SU-DHL-6 (cell line): ENCODE results near the gene PRR7.

Experiments
- H2AFZ ChIP-seq: fragments of 200-600 bp; sonication (generic); 2 replicates; pipeline ENCODE4 v1.6.1; 2014; ENCODE audit warnings: low read depth, mild to moderate bottlenecking, moderate library complexity, mixed read lengths, antibody characterized with exemption, low read length; ENCODE audit not compliant: severe bottlenecking
- H3F3A ChIP-seq: fragments of 200-600 bp; shearing (Covaris generic); 2 replicates; pipeline ENCODE4 v1.6.0; 2016; ENCODE audit warnings: antibody characterized with exemption, mild to moderate bottlenecking; ENCODE audit not compliant: insufficient read depth
- H3K27ac ChIP-seq: fragments of 200-600 bp; sonication (generic); 2 replicates; pipeline ENCODE4 v1.5.1; 2016; ENCODE audit warnings: low read depth, mild to moderate bottlenecking, low read length, moderate library complexity, mixed read lengths
- H3K27me3 ChIP-seq: fragments of 200-600 bp; sonication (generic), shearing (Covaris generic); 2 replicates; pipeline ENCODE4 v1.6.0; 2014; ENCODE audit warnings: mild to moderate bottlenecking, low read length
- H3K36me3 ChIP-seq: fragments of 200-600 bp; sonication (generic); 2 replicates; pipeline ENCODE4 v1.6.1; 2014; ENCODE audit warnings: mild to moderate bottlenecking, low read length, mixed read lengths
- H3K4me2 ChIP-seq: fragments of 300-600, 200-600 bp; shearing (Covaris generic), sonication (generic); 2 replicates; pipeline ENCODE4 v1.6.0; 2014; ENCODE audit warnings: low read length, low read depth, mild to moderate bottlenecking; ENCODE audit not compliant: poor library complexity, severe bottlenecking
- H3K4me3 ChIP-seq: fragments of 200-600 bp; sonication (generic); 2 replicates; pipeline ENCODE4 v1.5.1; 2014; ENCODE audit warnings: antibody characterized with exemption, low read length, mild to moderate bottlenecking, mixed read lengths; ENCODE audit not compliant: insufficient read depth, poor library complexity, severe bottlenecking
- H3K79me2 ChIP-seq: fragments of 200-600 bp; sonication (generic); 2 replicates; pipeline ENCODE4 v1.6.1; 2014; ENCODE audit warnings: mild to moderate bottlenecking, low read length, moderate library complexity; ENCODE audit not compliant: insufficient read depth
- H3K9ac ChIP-seq: fragments of 200-600 bp; sonication (generic); 2 replicates; pipeline ENCODE4 v1.7.0; 2014; ENCODE audit warnings: mild to moderate bottlenecking, low read length
- H3K9me2 ChIP-seq: fragments of 200-600 bp; sonication (generic); replicated peaks from 2 replicates; pipeline ENCODE4 v1.6.1; 2014; ENCODE audit warnings: low read length; ENCODE audit not compliant: insufficient read depth
- H3K9me3 ChIP-seq: fragments of 200-600 bp; sonication (generic); 2 replicates; pipeline ENCODE4 v1.6.1; 2014; ENCODE audit warnings: low read length, mixed read lengths; ENCODE audit not compliant: insufficient read depth
- H4K20me1 ChIP-seq: fragments of 200-600 bp; sonication (generic); 2 replicates; pipeline ENCODE4 v1.6.1; 2014; ENCODE audit warnings: low read depth, mild to moderate bottlenecking, antibody characterized with exemption, low read length, moderate library complexity, mixed read lengths
- CTCF ChIP-seq: fragments of 200-600 bp; sonication (generic); IDR thresholded peaks from one replicate; pipeline ENCODE4 v1.5.1; 2017; ENCODE audit warnings: antibody characterized with exemption, mild to moderate bottlenecking, low read length, moderate library complexity; ENCODE audit not compliant: insufficient read depth, poor library complexity, severe bottlenecking
- EZH2phosphoT487 ChIP-seq: fragments of 200-600 bp; sonication (generic), shearing (Covaris generic); conservative IDR thresholded peaks from 2 replicates; pipeline ENCODE4 v1.6.1; 2018; ENCODE audit warnings: mild to moderate bottlenecking, antibody characterized with exemption, low read length, moderate library complexity, mixed read lengths

PRR7 gene

GRCh38 chr5:177467436-177467835, 20.8 kb downstream of the PRR7 start:
- H3K4me3 ChIP-seq: no peak overlapping the region
- no peaks in the 10 kb centered on the region for H3K27me3 ChIP-seq
- no peak overlapping the region for H3K4me2 ChIP-seq
- H2AFZ ChIP-seq: no peak overlapping the region
- peaks cover 3% of the 10 kb centered on the region; the same call in 1 of the 2 replicates for H3K36me3 ChIP-seq
- TF ChIP-seq CTCF: no peak
- TF ChIP-seq EZH2phosphoT487: no peak
- H3K9me2 ChIP-seq: no peaks in the 10 kb centered on the region
- H3K79me2 ChIP-seq: peaks cover 11% of the 10 kb centered on the region
- no peaks in the 10 kb centered on the region for H3K9me3 ChIP-seq
- no peak overlapping the region for H3K9ac ChIP-seq
- no peaks in the 10 kb centered on the region for H3F3A ChIP-seq
- H3K27ac ChIP-seq: no peak overlapping the region
- H4K20me1 ChIP-seq: no peaks in the 10 kb centered on the region

GRCh38 chr5:177468329-177468684, 21.7 kb downstream of the PRR7 start:
- H3K9ac ChIP-seq: no peak overlapping the region
- H3F3A ChIP-seq: no peaks in the 10 kb centered on the region
- H3K9me3 ChIP-seq: no peaks in the 10 kb centered on the region
- no peak for TF ChIP-seq EZH2phosphoT487
- no peak for TF ChIP-seq CTCF
- no peaks in the 10 kb centered on the region for H4K20me1 ChIP-seq
- H3K27me3 ChIP-seq: no peaks in the 10 kb centered on the region
- no peaks in the 10 kb centered on the region for H3K9me2 ChIP-seq
- H3K27ac ChIP-seq: no peak overlapping the region
- H2AFZ ChIP-seq: no peak overlapping the region
- no peak overlapping the region for H3K4me2 ChIP-seq
- peaks cover 13% of the 10 kb centered on the region for H3K79me2 ChIP-seq
- no peak overlapping the region for H3K4me3 ChIP-seq
- H3K36me3 ChIP-seq: peaks cover 3% of the 10 kb centered on the region; the same call in 1 of the 2 replicates

- H3F3A ChIP-seq: no peaks in the 10 kb centered on the region
- no peak overlapping the region for H2AFZ ChIP-seq
- H3K4me3 ChIP-seq: no peak overlapping the region
- H3K27me3 ChIP-seq: no peaks in the 10 kb centered on the region
- H4K20me1 ChIP-seq: no peaks in the 10 kb centered on the region
- peaks cover 13% of the 10 kb centered on the region for H3K79me2 ChIP-seq
- no peak overlapping the region for H3K27ac ChIP-seq
- no peaks in the 10 kb centered on the region for H3K9me3 ChIP-seq
- TF ChIP-seq CTCF (no peak), EZH2phosphoT487 (no peak)
- no peak overlapping the region for H3K9ac ChIP-seq
- peaks cover 3% of the 10 kb centered on the region; the same call in 1 of the 2 replicates for H3K36me3 ChIP-seq
- H3K9me2 ChIP-seq: no peaks in the 10 kb centered on the region
- H3K4me2 ChIP-seq: no peak overlapping the region
Observed at GRCh38 chr5:177468685-177469628, 22.3 kb downstream of the PRR7 start.
